ENCODE results near the gene OTUB2.

The OTUB2 gene

GRCh38 chr14:94019329-94019728 is 6.8 kb upstream of the OTUB2 start:
- no peak for TF ChIP-seq CTCF (IDR thresholded peaks at IDR 0.05; ENCODE audit: insufficient read depth, low read depth, low read length, missing control alignments)
- no peak overlapping the region for H3K4me3 ChIP-seq (ENCODE audit: low read length)
- DNase-seq (ENCODE audit: low read depth): peak; percentile 53

GRCh38 chr14:94020267-94020666 is 5.9 kb upstream of the OTUB2 start:
- no peak overlapping the region for H3K4me3 ChIP-seq (ENCODE audit: low read length)
- no peak for DNase-seq (ENCODE audit: low read depth)
- TF ChIP-seq CTCF (IDR thresholded peaks at IDR 0.05; ENCODE audit: insufficient read depth, low read depth, low read length, missing control alignments): no peak

GRCh38 chr14:94021001-94021400 is 5.1 kb upstream of the OTUB2 start:
- TF ChIP-seq CTCF (IDR thresholded peaks at IDR 0.05; ENCODE audit: insufficient read depth, low read depth, low read length, missing control alignments): no peak
- H3K4me3 ChIP-seq (ENCODE audit: low read length): no peak overlapping the region
- peak; percentile 60 for DNase-seq (ENCODE audit: low read depth)

GRCh38 chr14:94021416-94022157 is 4.6 kb upstream of the OTUB2 start:
- no peak overlapping the region for H3K4me3 ChIP-seq (ENCODE audit: low read length)
- DNase-seq (ENCODE audit: low read depth): no peak
- no peak for TF ChIP-seq CTCF (IDR thresholded peaks at IDR 0.05; ENCODE audit: insufficient read depth, low read depth, low read length, missing control alignments)

- TF ChIP-seq CTCF (IDR thresholded peaks at IDR 0.05; ENCODE audit: insufficient read depth, low read depth, low read length, missing control alignments): no peak
- no peak overlapping the region for H3K4me3 ChIP-seq (ENCODE audit: low read length)
- DNase-seq (ENCODE audit: low read depth): peak; percentile 37
These were observed 3.4 kb upstream of the OTUB2 start for GRCh38 chr14:94022532-94023411.

GRCh38 chr14:94024549-94024948 is 1.6 kb upstream of the OTUB2 start:
- no peak overlapping the region for H3K4me3 ChIP-seq (ENCODE audit: low read length)
- TF ChIP-seq CTCF (IDR thresholded peaks at IDR 0.05; ENCODE audit: insufficient read depth, low read depth, low read length, missing control alignments): no peak
- DNase-seq (ENCODE audit: low read depth): no peak

All from epithelial cell of esophagus (primary cell).